ENCODE measurements around the gene SIRT4. TPM values are rescaled to one million over a fixed set of nuclear protein-coding genes. Genes with fewer than 3 reads are reported as not detected.

The SIRT4 gene
- total and polyA plus RNA-seq, 2 of the 8 experiments (the other 6 are each of a cell fraction or from before 2014, with no cell fraction given): 3.8 to 4.1 TPM

DNA sequence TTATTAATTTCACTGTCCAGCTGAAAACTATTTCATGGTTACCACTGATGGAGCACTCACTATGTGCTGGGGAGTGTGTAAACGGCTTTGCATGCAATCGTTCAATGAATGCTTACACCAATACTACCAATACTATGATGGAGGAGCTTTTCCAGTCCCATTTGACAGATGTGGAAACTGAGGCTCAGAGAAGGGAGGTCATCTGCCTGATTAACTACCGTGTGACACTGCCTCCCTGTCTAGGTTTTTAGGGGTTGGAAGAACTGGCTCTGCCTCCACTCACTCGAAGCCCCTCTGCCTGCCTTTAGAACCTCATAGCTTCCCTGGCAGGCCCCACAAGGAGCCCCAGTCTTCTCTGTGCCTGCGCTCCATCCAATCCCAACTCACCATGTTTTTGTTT lies 55.0 kb downstream of the SIRT4 start (continued):
- no peak for TF ChIP-seq CHD7 (IDR thresholded peaks at IDR 0.05; ENCODE audit: insufficient replicate concordance, low read length)
- TF ChIP-seq FOSL1 (IDR thresholded peaks at IDR 0.05; ENCODE audit: insufficient read depth, low read depth, low read length): no peak
- no peak for TF ChIP-seq JUN (IDR thresholded peaks at IDR 0.05; ENCODE audit: low read depth, low read length)
- TF ChIP-seq NANOG (IDR thresholded peaks at IDR 0.05; ENCODE audit: insufficient read depth, low read depth, low read length, poor library complexity, severe bottlenecking): no peak
- TF ChIP-seq KDM4A (IDR thresholded peaks at IDR 0.05; ENCODE audit: low read depth, low read length, severe bottlenecking): no peak
- no peak for TF ChIP-seq BACH1 (IDR thresholded peaks at IDR 0.05; ENCODE audit: low read length)
- TF ChIP-seq TCF12 (IDR thresholded peaks at IDR 0.05; ENCODE audit: low read depth, low read length): no peak

Data from H1 (cell line).